Astrocyte (in vitro differentiated cells and primary cell): ENCODE results near the gene ATXN1.

Experiments
- EZH2 ChIP-seq: IDR thresholded peaks from 2 replicates; pipeline ENCODE4 v1.6.1; 2012; ENCODE audit warnings: mild to moderate bottlenecking, low read length, inconsistent platforms; ENCODE audit not compliant: insufficient read depth
- TF ChIP-seq, protein P1 (sequence below): IDR thresholded peaks from 2 replicates; pipeline ENCODE4 v1.5.1; 2011; ENCODE audit warnings: low read depth, mild to moderate bottlenecking, inconsistent platforms, low read length, moderate library complexity; ENCODE audit not compliant: insufficient read depth

DNA sequence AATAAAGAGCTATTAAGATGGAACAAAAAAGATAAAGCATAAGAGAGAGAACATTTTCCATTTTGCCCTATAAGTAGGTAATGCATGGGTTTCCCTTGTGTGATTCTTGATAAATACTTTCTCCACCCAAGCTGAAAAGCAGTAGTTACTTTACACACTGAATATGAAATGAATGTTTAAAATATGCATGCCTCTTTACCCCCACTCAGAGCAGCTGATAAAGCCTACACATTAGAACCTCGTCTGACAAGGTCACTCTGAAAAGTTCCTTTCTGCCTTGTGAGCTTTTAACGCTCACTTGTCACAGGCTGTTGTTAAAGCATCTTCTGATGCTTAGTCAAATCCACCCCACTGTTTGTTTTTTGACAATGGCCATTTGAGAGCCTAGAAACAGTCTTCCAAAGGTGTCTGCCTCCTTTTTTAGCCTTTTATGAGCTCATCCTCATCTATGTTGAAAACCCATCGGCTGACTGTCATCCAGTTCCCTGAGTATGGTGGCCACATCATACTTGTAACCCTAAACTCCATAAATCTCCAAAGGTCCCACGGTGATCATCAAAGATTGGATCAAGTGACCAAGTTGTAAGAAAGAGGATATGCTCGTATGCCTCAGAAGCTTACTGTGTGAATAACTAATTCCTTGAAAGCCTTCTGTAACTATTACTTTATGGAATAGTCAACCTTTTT, 102.8 kb downstream of the ATXN1 start:
- TF ChIP-seq, protein P1, sequence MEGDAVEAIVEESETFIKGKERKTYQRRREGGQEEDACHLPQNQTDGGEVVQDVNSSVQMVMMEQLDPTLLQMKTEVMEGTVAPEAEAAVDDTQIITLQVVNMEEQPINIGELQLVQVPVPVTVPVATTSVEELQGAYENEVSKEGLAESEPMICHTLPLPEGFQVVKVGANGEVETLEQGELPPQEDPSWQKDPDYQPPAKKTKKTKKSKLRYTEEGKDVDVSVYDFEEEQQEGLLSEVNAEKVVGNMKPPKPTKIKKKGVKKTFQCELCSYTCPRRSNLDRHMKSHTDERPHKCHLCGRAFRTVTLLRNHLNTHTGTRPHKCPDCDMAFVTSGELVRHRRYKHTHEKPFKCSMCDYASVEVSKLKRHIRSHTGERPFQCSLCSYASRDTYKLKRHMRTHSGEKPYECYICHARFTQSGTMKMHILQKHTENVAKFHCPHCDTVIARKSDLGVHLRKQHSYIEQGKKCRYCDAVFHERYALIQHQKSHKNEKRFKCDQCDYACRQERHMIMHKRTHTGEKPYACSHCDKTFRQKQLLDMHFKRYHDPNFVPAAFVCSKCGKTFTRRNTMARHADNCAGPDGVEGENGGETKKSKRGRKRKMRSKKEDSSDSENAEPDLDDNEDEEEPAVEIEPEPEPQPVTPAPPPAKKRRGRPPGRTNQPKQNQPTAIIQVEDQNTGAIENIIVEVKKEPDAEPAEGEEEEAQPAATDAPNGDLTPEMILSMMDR, result no peak
- no peak for TF ChIP-seq EZH2
